ENCODE measurements around the gene THRB. TPM values are rescaled to one million over a fixed set of nuclear protein-coding genes. Genes with fewer than 3 reads are reported as not detected.

The THRB gene
- total and polyA plus RNA-seq, 2 donors (not counting 3 experiments of a cell fraction or from before 2014, with no cell fraction given), result 0.06 TPM; not detected in 1

DNA sequence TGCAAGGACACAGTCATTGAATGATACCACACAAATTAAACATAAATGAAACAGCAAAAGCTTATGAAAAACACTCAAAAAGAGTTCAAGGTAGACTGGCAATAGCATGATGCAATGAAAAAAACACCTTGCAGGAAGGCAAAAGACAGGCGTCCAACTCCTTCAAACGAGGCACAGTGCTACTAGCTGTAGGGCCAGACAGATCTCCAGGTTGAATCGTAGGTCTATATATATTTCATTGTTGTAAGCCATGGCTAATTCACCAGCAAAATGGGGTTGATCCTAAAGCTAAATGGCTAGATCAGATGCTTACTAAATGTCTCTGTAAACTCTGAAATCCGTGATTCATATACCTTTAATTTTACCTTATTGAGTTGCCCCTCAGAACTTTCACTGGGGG lies 94.2 kb downstream of the THRB start:
- dilution Hi-C loops (cut with MboI; ENCODE audit: extremely low pct_ligation_motif_present, low sequenced_read_pairs), result no loop called here
- H3K27me3 ChIP-seq (ENCODE audit: control insufficient read depth in 2 of 2, insufficient read depth in 2 of 2, low read length in 2 of 2), result no peaks in the 10 kb centered on the region
- no peaks in the 10 kb centered on the region for H3K9me1 ChIP-seq (replicated peaks; ENCODE audit: control insufficient read depth, extremely low read depth, insufficient read depth, low read length)
- no peaks in the 10 kb centered on the region for H4K20me1 ChIP-seq (replicated peaks; ENCODE audit: control insufficient read depth, extremely low read depth, insufficient read depth, low read length)
- no peaks in the 10 kb centered on the region for H3K4me1 ChIP-seq (ENCODE audit: control insufficient read depth, extremely low read depth, insufficient read depth, low read length)
- H3K9ac ChIP-seq (replicated peaks; ENCODE audit: extremely low read depth, insufficient read depth, low read length), result no peak overlapping the region
- ChIA-PET CTCF (no interaction called here), POLR2A (no interaction called here)
- no peak for TF ChIP-seq POLR2A (IDR thresholded peaks at IDR 0.05; ENCODE audit: low read depth, low read length)
- no peaks in the 10 kb centered on the region for H3K36me3 ChIP-seq (ENCODE audit: control insufficient read depth in 2 of 2, extremely low read depth in 1 of 2, insufficient read depth in 2 of 2, low read length in 2 of 2)
- FAIRE-seq (no peak), DNase-seq (ENCODE audit: low read depth, low spot score) (no peak)
- H3K9me3 ChIP-seq (replicated peaks; ENCODE audit: control insufficient read depth, insufficient read depth, low read length), result no peaks in the 10 kb centered on the region
- intact Hi-C loops (cut with micrococcal nuclease), result no loop called here
- no peak overlapping the region for H2AFZ ChIP-seq (ENCODE audit: low read depth, low read length)
- no peak overlapping the region for H3K4me3 ChIP-seq (replicated peaks in 1 of 3; ENCODE audit: insufficient read depth in 1 of 3, low read depth in 1 of 3, low read length in 3 of 3)
- H3K27ac ChIP-seq (ENCODE audit: insufficient read depth, low read depth, low read length), result no peak overlapping the region
- H3K79me2 ChIP-seq (ENCODE audit: control insufficient read depth, insufficient read depth, low read length), result no peaks in the 10 kb centered on the region
- H3K4me2 ChIP-seq (ENCODE audit: insufficient read depth, low read length), result no peak overlapping the region
- BruUV-seq (replicated peaks), result no TSS peak

- H3K9me1 ChIP-seq (replicated peaks; ENCODE audit: control insufficient read depth, extremely low read depth, insufficient read depth, low read length), result no peaks in the 10 kb centered on the region
- ChIA-PET POLR2A (no interaction called here), CTCF (no interaction called here)
- H2AFZ ChIP-seq (ENCODE audit: low read depth, low read length), result no peak overlapping the region
- no TSS peak for BruUV-seq (replicated peaks)
- H3K36me3 ChIP-seq (ENCODE audit: control insufficient read depth in 2 of 2, extremely low read depth in 1 of 2, insufficient read depth in 2 of 2, low read length in 2 of 2), result no peaks in the 10 kb centered on the region
- H3K4me2 ChIP-seq (ENCODE audit: insufficient read depth, low read length), result no peak overlapping the region
- H4K20me1 ChIP-seq (replicated peaks; ENCODE audit: control insufficient read depth, extremely low read depth, insufficient read depth, low read length), result no peaks in the 10 kb centered on the region
- no peak for TF ChIP-seq FOS (IDR thresholded peaks at IDR 0.05; ENCODE audit: borderline replicate concordance, insufficient read depth, low read length)
- no peak for TF ChIP-seq GATA2 (IDR thresholded peaks at IDR 0.05; ENCODE audit: insufficient read depth, insufficient read length, low read depth, low read length)
- no peak for TF ChIP-seq JUN (IDR thresholded peaks at IDR 0.05; ENCODE audit: borderline replicate concordance, insufficient read depth, insufficient read length, low read depth)
- TF ChIP-seq MAX (IDR thresholded peaks at IDR 0.05; ENCODE audit: insufficient read depth, insufficient read length), result no peak
- no peak for TF ChIP-seq POLR2AphosphoS5 (IDR thresholded peaks at IDR 0.05; ENCODE audit: insufficient read depth, low read depth, low read length)
- TF ChIP-seq, protein P1, sequence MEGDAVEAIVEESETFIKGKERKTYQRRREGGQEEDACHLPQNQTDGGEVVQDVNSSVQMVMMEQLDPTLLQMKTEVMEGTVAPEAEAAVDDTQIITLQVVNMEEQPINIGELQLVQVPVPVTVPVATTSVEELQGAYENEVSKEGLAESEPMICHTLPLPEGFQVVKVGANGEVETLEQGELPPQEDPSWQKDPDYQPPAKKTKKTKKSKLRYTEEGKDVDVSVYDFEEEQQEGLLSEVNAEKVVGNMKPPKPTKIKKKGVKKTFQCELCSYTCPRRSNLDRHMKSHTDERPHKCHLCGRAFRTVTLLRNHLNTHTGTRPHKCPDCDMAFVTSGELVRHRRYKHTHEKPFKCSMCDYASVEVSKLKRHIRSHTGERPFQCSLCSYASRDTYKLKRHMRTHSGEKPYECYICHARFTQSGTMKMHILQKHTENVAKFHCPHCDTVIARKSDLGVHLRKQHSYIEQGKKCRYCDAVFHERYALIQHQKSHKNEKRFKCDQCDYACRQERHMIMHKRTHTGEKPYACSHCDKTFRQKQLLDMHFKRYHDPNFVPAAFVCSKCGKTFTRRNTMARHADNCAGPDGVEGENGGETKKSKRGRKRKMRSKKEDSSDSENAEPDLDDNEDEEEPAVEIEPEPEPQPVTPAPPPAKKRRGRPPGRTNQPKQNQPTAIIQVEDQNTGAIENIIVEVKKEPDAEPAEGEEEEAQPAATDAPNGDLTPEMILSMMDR (IDR thresholded peaks at IDR 0.05; ENCODE audit: extremely low read depth in 1 of 2, insufficient read depth in 1 of 2, low read depth in 1 of 2, low read length in 2 of 2), result no peak
- no peak for TF ChIP-seq MYC (IDR thresholded peaks at IDR 0.05; ENCODE audit: low read depth, low read length)
- TF ChIP-seq EZH2 (IDR thresholded peaks at IDR 0.05; ENCODE audit: borderline replicate concordance, low read depth, low read length, severe bottlenecking), result no peak
- no peak overlapping the region for H3K4me3 ChIP-seq (replicated peaks in 1 of 3; ENCODE audit: insufficient read depth in 1 of 3, low read depth in 1 of 3, low read length in 3 of 3)
- dilution Hi-C loops (cut with MboI; ENCODE audit: extremely low pct_ligation_motif_present, low sequenced_read_pairs) (no loop called here), intact Hi-C loops (cut with micrococcal nuclease) (no loop called here)
- H3K27ac ChIP-seq (ENCODE audit: insufficient read depth, low read depth, low read length), result no peak overlapping the region
- H3K27me3 ChIP-seq (ENCODE audit: control insufficient read depth in 2 of 2, insufficient read depth in 2 of 2, low read length in 2 of 2), result no peaks in the 10 kb centered on the region
- no peaks in the 10 kb centered on the region for H3K9me3 ChIP-seq (replicated peaks; ENCODE audit: control insufficient read depth, insufficient read depth, low read length)
- no peak overlapping the region for H3K9ac ChIP-seq (replicated peaks; ENCODE audit: extremely low read depth, insufficient read depth, low read length)
- no peaks in the 10 kb centered on the region for H3K79me2 ChIP-seq (ENCODE audit: control insufficient read depth, insufficient read depth, low read length)
- no peak for DNase-seq (ENCODE audit: low read depth, low spot score)
- no peaks in the 10 kb centered on the region for H3K4me1 ChIP-seq (ENCODE audit: control insufficient read depth, extremely low read depth, insufficient read depth, low read length)
- no peak for FAIRE-seq
Measured at GRCh38 chr3:24400015-24400414, 94.6 kb downstream of the THRB start.

Measured in endothelial cell of umbilical vein (primary cell).